ENCODE results near the gene RAF1.
"Not testable (repeated sequence)": the region's sequence is repeated elsewhere in the genome, so short reads cannot be mapped to it uniquely, and the experiment has no call there.

Gene RAF1

GRCh38 chr3:12638105-12638504 lies 25.8 kb downstream of the RAF1 start:
- DNase-seq (ENCODE audit: low read depth): no peak
- no peak for TF ChIP-seq CTCF (IDR thresholded peaks at IDR 0.05; ENCODE audit: insufficient read depth, low read depth, low read length, missing control alignments)
- H3K4me3 ChIP-seq (ENCODE audit: low read depth, low read length): no peak overlapping the region

GRCh38 chr3:12633108-12633507 lies 30.8 kb downstream of the RAF1 start:
- TF ChIP-seq CTCF (IDR thresholded peaks at IDR 0.05; ENCODE audit: insufficient read depth, low read depth, low read length, missing control alignments): no peak
- no peak overlapping the region for H3K4me3 ChIP-seq (ENCODE audit: low read depth, low read length)
- DNase-seq (ENCODE audit: low read depth): no peak

- no peak for TF ChIP-seq CTCF (IDR thresholded peaks at IDR 0.05; ENCODE audit: insufficient read depth, low read depth, low read length, missing control alignments)
- no peak overlapping the region for H3K4me3 ChIP-seq (ENCODE audit: low read depth, low read length)
- peak; percentile 58 for DNase-seq (ENCODE audit: low read depth)
Measured at GRCh38 chr3:12632523-12632922, 31.4 kb downstream of the RAF1 start.

- DNase-seq (ENCODE audit: low read depth); H3K4me3 ChIP-seq (ENCODE audit: low read depth, low read length): not testable (repeated sequence)
Measured at GRCh38 chr3:12630843-12631242, 33.1 kb downstream of the RAF1 start.

- no peak for TF ChIP-seq CTCF (IDR thresholded peaks at IDR 0.05; ENCODE audit: insufficient read depth, low read depth, low read length, missing control alignments)
- no peak overlapping the region for H3K4me3 ChIP-seq (ENCODE audit: low read depth, low read length)
- no peak for DNase-seq (ENCODE audit: low read depth)
Measured at GRCh38 chr3:12630292-12630691, 33.6 kb downstream of the RAF1 start.

- no peak for DNase-seq (ENCODE audit: low read depth)
- no peak overlapping the region for H3K4me3 ChIP-seq (ENCODE audit: low read depth, low read length)
- TF ChIP-seq CTCF (IDR thresholded peaks at IDR 0.05; ENCODE audit: insufficient read depth, low read depth, low read length, missing control alignments): no peak
Measured at GRCh38 chr3:12629560-12629959, 34.4 kb downstream of the RAF1 start.

GRCh38 chr3:12628813-12629212 lies 35.1 kb downstream of the RAF1 start:
- no peak for DNase-seq (ENCODE audit: low read depth)
- TF ChIP-seq CTCF (IDR thresholded peaks at IDR 0.05; ENCODE audit: insufficient read depth, low read depth, low read length, missing control alignments): no peak
- no peak overlapping the region for H3K4me3 ChIP-seq (ENCODE audit: low read depth, low read length)

- no peak for DNase-seq (ENCODE audit: low read depth)
- H3K4me3 ChIP-seq (ENCODE audit: low read depth, low read length): no peak overlapping the region
- TF ChIP-seq CTCF (IDR thresholded peaks at IDR 0.05; ENCODE audit: insufficient read depth, low read depth, low read length, missing control alignments): no peak
Measured at GRCh38 chr3:12627370-12627769, 36.5 kb downstream of the RAF1 start.

- H3K4me3 ChIP-seq (ENCODE audit: low read depth, low read length); DNase-seq (ENCODE audit: low read depth): not testable (repeated sequence)
Measured at GRCh38 chr3:12624964-12625363, 39.0 kb downstream of the RAF1 start.

Measured in GM12865 (cell line).